ENCODE data around the gene LANCL3. TPM values are rescaled to one million over a fixed set of nuclear protein-coding genes. Genes with fewer than 3 reads are reported as not detected.

Gene LANCL3
- total RNA-seq, 1 donor from 2014 or later = 0.18 TPM

- Mint-ChIP-seq H3K27me3 (ENCODE audit: low read depth) (peaks cover 3% of the 10 kb centered on the region), H3K36me3 (no peaks in the 10 kb centered on the region), H3K4me3 (peak overlapping the region; percentile 63), H3K27ac (no peak overlapping the region), H3K9me3 (peaks cover 6% of the 10 kb centered on the region), H3K4me1 (peaks cover 2% of the 10 kb centered on the region)
- no peak for DNase-seq (ENCODE audit: low spot score in 2 of 2, unreplicated experiment in 2 of 2)
- TF ChIP-seq CTCF (IDR thresholded peaks at IDR 0.05; ENCODE audit: unreplicated experiment) = no peak
Measured at GRCh38 chrX:37686369-37686995, 115.0 kb downstream of the LANCL3 start.

- peaks cover 4% of the 10 kb centered on the region for H3K9me3 Mint-ChIP-seq
- no peak overlapping the region for H3K27ac Mint-ChIP-seq
- TF ChIP-seq CTCF (IDR thresholded peaks at IDR 0.05; ENCODE audit: unreplicated experiment) = no peak
- no peak overlapping the region for H3K4me3 Mint-ChIP-seq
- peaks cover 3% of the 10 kb centered on the region for H3K27me3 Mint-ChIP-seq (ENCODE audit: low read depth)
- DNase-seq (ENCODE audit: low spot score in 2 of 2, unreplicated experiment in 2 of 2) = no peak
- no peaks in the 10 kb centered on the region for H3K36me3 Mint-ChIP-seq
- peaks cover 2% of the 10 kb centered on the region for H3K4me1 Mint-ChIP-seq
Measured at GRCh38 chrX:37686996-37687395, 115.5 kb downstream of the LANCL3 start.

GRCh38 chrX:37690119-37690518, 118.7 kb downstream of the LANCL3 start:
- H3K4me3 Mint-ChIP-seq = no peak overlapping the region
- no peak for DNase-seq (ENCODE audit: low spot score in 2 of 2, unreplicated experiment in 2 of 2)
- H3K27me3 Mint-ChIP-seq (ENCODE audit: low read depth) = peaks cover 3% of the 10 kb centered on the region
- peaks cover 8% of the 10 kb centered on the region for H3K9me3 Mint-ChIP-seq
- H3K4me1 Mint-ChIP-seq = peaks cover 2% of the 10 kb centered on the region
- TF ChIP-seq CTCF (IDR thresholded peaks at IDR 0.05; ENCODE audit: unreplicated experiment) = no peak
- no peak overlapping the region for H3K27ac Mint-ChIP-seq
- H3K36me3 Mint-ChIP-seq = no peaks in the 10 kb centered on the region

- H3K27me3 Mint-ChIP-seq (ENCODE audit: low read depth) = no peaks in the 10 kb centered on the region
- H3K4me1 Mint-ChIP-seq = no peaks in the 10 kb centered on the region
- no peaks in the 10 kb centered on the region for H3K36me3 Mint-ChIP-seq
- no peak overlapping the region for H3K4me3 Mint-ChIP-seq
- no peak for TF ChIP-seq CTCF (IDR thresholded peaks at IDR 0.05; ENCODE audit: unreplicated experiment)
- peaks cover 15% of the 10 kb centered on the region for H3K9me3 Mint-ChIP-seq
- no peak overlapping the region for H3K27ac Mint-ChIP-seq
- no peak for DNase-seq (ENCODE audit: low spot score in 2 of 2, unreplicated experiment in 2 of 2)
Measured at GRCh38 chrX:37692918-37693317, 121.5 kb downstream of the LANCL3 start.

- H3K9me3 Mint-ChIP-seq = peaks cover 22% of the 10 kb centered on the region
- H3K4me1 Mint-ChIP-seq = no peaks in the 10 kb centered on the region
- no peak for TF ChIP-seq CTCF (IDR thresholded peaks at IDR 0.05; ENCODE audit: unreplicated experiment)
- no peak overlapping the region for H3K27ac Mint-ChIP-seq
- DNase-seq (ENCODE audit: low spot score in 2 of 2, unreplicated experiment in 2 of 2) = no peak
- no peaks in the 10 kb centered on the region for H3K36me3 Mint-ChIP-seq
- H3K4me3 Mint-ChIP-seq = no peak overlapping the region
- no peaks in the 10 kb centered on the region for H3K27me3 Mint-ChIP-seq (ENCODE audit: low read depth)
Measured at GRCh38 chrX:37697169-37697760, 125.8 kb downstream of the LANCL3 start.
